ENCODE data around the gene WDR64.

The WDR64 gene

GRCh38 chr1:241844593-241844992, 192.5 kb downstream of the WDR64 start:
- H3K27me3 Mint-ChIP-seq (ENCODE audit: low read depth, poor library complexity), result peaks cover 4% of the 10 kb centered on the region
- H3K36me3 Mint-ChIP-seq (ENCODE audit: low read depth), result no peaks in the 10 kb centered on the region
- no peaks in the 10 kb centered on the region for H3K9me3 Mint-ChIP-seq
- H3K27ac Mint-ChIP-seq, result no peak overlapping the region
- peaks cover 26% of the 10 kb centered on the region for H3K4me1 Mint-ChIP-seq
- TF ChIP-seq CTCF (IDR thresholded peaks at IDR 0.05), result no peak
- H3K4me3 Mint-ChIP-seq, result no peak overlapping the region
- no peak for DNase-seq

- Mint-ChIP-seq H3K9me3 (no peaks in the 10 kb centered on the region), H3K36me3 (ENCODE audit: low read depth) (peaks cover 6% of the 10 kb centered on the region), H3K27ac (no peak overlapping the region), H3K4me3 (no peak overlapping the region), H3K4me1 (peaks cover 28% of the 10 kb centered on the region), H3K27me3 (ENCODE audit: low read depth, poor library complexity) (peaks cover 4% of the 10 kb centered on the region)
- TF ChIP-seq CTCF (IDR thresholded peaks at IDR 0.05), result no peak
- no peak for DNase-seq
Measured at GRCh38 chr1:241846375-241846774, 194.3 kb downstream of the WDR64 start.

GRCh38 chr1:241846862-241847539, 194.9 kb downstream of the WDR64 start:
- Mint-ChIP-seq H3K4me3 (peak overlapping the region; percentile 94), H3K27me3 (ENCODE audit: low read depth, poor library complexity) (peaks cover 4% of the 10 kb centered on the region), H3K36me3 (ENCODE audit: low read depth) (peaks cover 12% of the 10 kb centered on the region), H3K4me1 (peaks cover 28% of the 10 kb centered on the region), H3K9me3 (no peaks in the 10 kb centered on the region), H3K27ac (peak overlapping the region; percentile 99)
- no peak for DNase-seq
- TF ChIP-seq CTCF (IDR thresholded peaks at IDR 0.05), result no peak

- DNase-seq, result no peak
- no peak for TF ChIP-seq CTCF (IDR thresholded peaks at IDR 0.05)
- Mint-ChIP-seq H3K9me3 (no peaks in the 10 kb centered on the region), H3K4me3 (peak overlapping the region; percentile 94), H3K36me3 (ENCODE audit: low read depth) (peaks cover 16% of the 10 kb centered on the region), H3K27me3 (ENCODE audit: low read depth, poor library complexity) (peaks cover 4% of the 10 kb centered on the region), H3K27ac (peak overlapping the region; percentile 99), H3K4me1 (peaks cover 28% of the 10 kb centered on the region)
Measured at GRCh38 chr1:241847540-241847795, 195.4 kb downstream of the WDR64 start.

- H3K27me3 Mint-ChIP-seq (ENCODE audit: low read depth, poor library complexity), result peaks cover 4% of the 10 kb centered on the region
- peaks cover 18% of the 10 kb centered on the region for H3K36me3 Mint-ChIP-seq (ENCODE audit: low read depth)
- peak; percentile 91 for DNase-seq
- H3K27ac Mint-ChIP-seq, result peak within 1 kb of the TSS; percentile 99
- H3K4me1 Mint-ChIP-seq, result peaks cover 28% of the 10 kb centered on the region
- H3K9me3 Mint-ChIP-seq, result no peaks in the 10 kb centered on the region
- peak within 1 kb of the TSS; percentile 94 for H3K4me3 Mint-ChIP-seq
- no peak for TF ChIP-seq CTCF (IDR thresholded peaks at IDR 0.05)
Measured at GRCh38 chr1:241847796-241848685, 196.0 kb downstream of the WDR64 start, which contains the start of gene EXO1. EXO1 (plus strand) TSS chr1:241848204; CDS start chr1:241850426, 2,222 bp downstream.

Measured in nephron progenitor cell (in vitro differentiated cells).